ENCODE data around the gene ETS2.

Gene ETS2

GRCh38 chr21:38761531-38761930, 44.2 kb upstream of the ETS2 start:
- no peak for TF ChIP-seq CTCF (IDR thresholded peaks at IDR 0.05; ENCODE audit: borderline replicate concordance, insufficient read depth, low read depth, low read length)
- no peak overlapping the region for H3K4me3 ChIP-seq (ENCODE audit: low read depth, low read length)

- H3K4me3 ChIP-seq (ENCODE audit: low read depth, low read length), result no peak overlapping the region
- no peak for TF ChIP-seq CTCF (IDR thresholded peaks at IDR 0.05; ENCODE audit: borderline replicate concordance, insufficient read depth, low read depth, low read length)
Observed at GRCh38 chr21:38765056-38765455, 40.7 kb upstream of the ETS2 start.

GRCh38 chr21:38766987-38767722, 38.6 kb upstream of the ETS2 start:
- no peak for TF ChIP-seq CTCF (IDR thresholded peaks at IDR 0.05; ENCODE audit: borderline replicate concordance, insufficient read depth, low read depth, low read length)

GRCh38 chr21:38768471-38769063, 37.2 kb upstream of the ETS2 start:
- peak; percentile 12; the same call in 1 of the 2 replicates for TF ChIP-seq CTCF (IDR thresholded peaks at IDR 0.05; ENCODE audit: borderline replicate concordance, insufficient read depth, low read depth, low read length)
- no peak overlapping the region for H3K4me3 ChIP-seq (ENCODE audit: low read depth, low read length)

More at GRCh38 chr21:38766987-38767722, 38.6 kb upstream of the ETS2 start:
- peak overlapping the region; percentile 33 for H3K4me3 ChIP-seq (ENCODE audit: low read depth, low read length)

- H3K4me3 ChIP-seq (ENCODE audit: low read depth, low read length), result no peak overlapping the region
- no peak for TF ChIP-seq CTCF (IDR thresholded peaks at IDR 0.05; ENCODE audit: borderline replicate concordance, insufficient read depth, low read depth, low read length)
Observed at GRCh38 chr21:38769191-38769780, 36.4 kb upstream of the ETS2 start.

GRCh38 chr21:38770660-38771059, 35.1 kb upstream of the ETS2 start:
- no peak overlapping the region for H3K4me3 ChIP-seq (ENCODE audit: low read depth, low read length)
- no peak for TF ChIP-seq CTCF (IDR thresholded peaks at IDR 0.05; ENCODE audit: borderline replicate concordance, insufficient read depth, low read depth, low read length)

All from GM12875 (cell line).